BLaER1 treated with 17β-estradiol and CSF1 and Interleukin-3, amounts not matched to agents 10 nM and 100 nM (cell line): ENCODE results near the gene CEP104.

Experiments
- H3K27ac ChIP-seq, 11 experiments: shearing (Covaris generic); formaldehyde crosslinking; 2 replicates each; pipeline ENCODE4 v1.8.1; 2022
- H3K27me3 ChIP-seq, 11 experiments: shearing (Covaris generic); formaldehyde crosslinking; 2 replicates each; pipeline ENCODE4 v1.8.1; 2022
- H3K36me3 ChIP-seq, 11 experiments: shearing (Covaris generic); formaldehyde crosslinking; 2 replicates each; pipeline ENCODE4 v1.8.1; 2022
- H3K4me1 ChIP-seq, 10 experiments: shearing (Covaris generic); formaldehyde crosslinking; 2 replicates each; pipeline ENCODE4 v1.8.1; 2022
- H3K4me2 ChIP-seq, 11 experiments: shearing (Covaris generic); formaldehyde crosslinking; 2 replicates each; pipeline ENCODE4 v1.8.1; 2022
- H3K4me3 ChIP-seq, 10 experiments: shearing (Covaris generic); formaldehyde crosslinking; 2 replicates each; pipeline ENCODE4 v1.8.1; 2022
- H3K9ac ChIP-seq, 11 experiments: shearing (Covaris generic); formaldehyde crosslinking; 2 replicates each; pipeline ENCODE4 v1.8.1; 2022
- H3K9me3 ChIP-seq, 11 experiments: shearing (Covaris generic); formaldehyde crosslinking; replicated peaks in 1 of 11; 2 replicates each; pipeline ENCODE4 v1.8.1; 2022
- H4K20me1 ChIP-seq, 11 experiments: shearing (Covaris generic); formaldehyde crosslinking; 2 replicates each; pipeline ENCODE4 v1.8.1; 2022
- Cebpa-rat ChIP-seq, 11 experiments: shearing (Covaris generic); IDR thresholded peaks; 2 replicates each; pipeline ENCODE4 v1.8.1; 2022

CEP104 gene

GRCh38 chr1:3856923-3857790 lies at the start of gene CEP104, which contains the start of gene DFFB:
TSS of gene CEP104 (minus strand) at chr1:3857211. CDS start at chr1:3852407, 4,804 bp downstream.
TSS of gene DFFB (plus strand) at chr1:3857476. CDS start at chr1:3857604, 128 bp downstream.
- H3K27me3 ChIP-seq, result no peaks in the 10 kb centered on the region
- peak within 1 kb of the TSS; percentile 90 to 99 (median 97) for H3K4me2 ChIP-seq
- H3K9me3 ChIP-seq, result no peaks in the 10 kb centered on the region; a peak in 1 of 22 replicates
- H3K36me3 ChIP-seq, result peaks cover 0 to 20% (median 10%) of the 10 kb centered on the region in 11 experiments; a peak in 14 of 22 replicates
- peaks cover 29 to 68% (median 36%) of the 10 kb centered on the region in 11 experiments; a peak in 19 of 22 replicates for H4K20me1 ChIP-seq
- H3K27ac ChIP-seq, result peak within 1 kb of the TSS; percentile 73 to 86 (median 81)
- H3K4me3 ChIP-seq, result peak within 1 kb of the TSS; percentile 70 to 91 (median 80)
- H3K9ac ChIP-seq, result peak within 1 kb of the TSS; percentile 74 to 90 (median 85)
- no peak for TF ChIP-seq Cebpa-rat (IDR thresholded peaks at IDR 0.05)
- peaks cover 24 to 35% (median 27%) of the 10 kb centered on the region in 10 experiments for H3K4me1 ChIP-seq

GRCh38 chr1:3906672-3907020 lies 49.6 kb upstream of the CEP104 start:
- H3K27me3 ChIP-seq, result peaks cover 0 to 31% (median 0%) of the 10 kb centered on the region in 11 experiments; a peak in 9 of 22 replicates
- H3K27ac ChIP-seq, result no peak overlapping the region
- TF ChIP-seq Cebpa-rat (IDR thresholded peaks at IDR 0.05), result no peak
- peak overlapping the region in 1 of 11 experiments; percentile 46; a peak in 2 of 22 replicates for H3K9ac ChIP-seq
- H4K20me1 ChIP-seq, result peaks cover 0 to 35% (median 0%) of the 10 kb centered on the region in 11 experiments; a peak in 5 of 22 replicates
- H3K9me3 ChIP-seq, result no peaks in the 10 kb centered on the region
- H3K4me2 ChIP-seq, result peak overlapping the region; percentile 39 to 100 (median 90)
- H3K4me3 ChIP-seq, result no peak overlapping the region
- H3K4me1 ChIP-seq, result peaks cover 63 to 100% (median 99%) of the 10 kb centered on the region in 10 experiments
- no peaks in the 10 kb centered on the region for H3K36me3 ChIP-seq

DNA sequence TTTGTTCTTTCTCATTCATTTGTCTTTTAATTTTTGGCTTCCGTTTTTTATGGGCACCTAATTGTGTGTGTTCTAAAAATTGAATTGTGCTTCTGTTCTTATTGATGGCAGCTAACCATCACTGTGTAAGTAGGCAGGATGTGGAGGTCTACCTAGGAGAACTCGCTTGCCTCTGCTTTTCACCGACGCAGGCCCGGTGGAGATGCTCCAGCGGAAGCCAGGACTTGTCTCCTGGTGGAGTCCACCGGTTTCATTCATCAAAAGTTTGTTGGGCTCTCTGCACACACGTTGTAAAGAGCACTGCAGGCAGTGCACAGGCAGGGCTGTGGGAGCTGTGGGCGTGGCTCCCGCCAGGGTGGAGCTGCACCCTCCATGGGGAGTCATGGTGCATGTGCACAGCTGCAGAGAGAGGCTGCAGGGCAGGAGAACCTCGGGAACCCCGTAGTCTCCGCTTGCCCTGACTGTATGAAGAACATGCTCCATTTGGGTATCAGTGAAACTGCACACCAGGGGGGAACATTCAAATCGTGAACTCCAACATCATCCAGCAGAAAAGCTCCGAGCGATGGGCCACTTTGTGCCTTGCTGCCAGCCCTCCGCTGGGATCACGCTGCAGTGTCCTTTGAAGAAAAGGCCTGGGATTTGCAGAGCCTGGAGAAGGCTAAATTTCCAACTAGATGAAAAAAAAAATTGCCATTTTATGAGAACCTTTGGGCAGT lies 49.1 kb upstream of the CEP104 start:
- H3K9ac ChIP-seq, result no peak overlapping the region; a peak in 1 of 22 replicates
- H4K20me1 ChIP-seq, result peaks cover 0 to 29% (median 0%) of the 10 kb centered on the region in 11 experiments; a peak in 5 of 22 replicates

DNA sequence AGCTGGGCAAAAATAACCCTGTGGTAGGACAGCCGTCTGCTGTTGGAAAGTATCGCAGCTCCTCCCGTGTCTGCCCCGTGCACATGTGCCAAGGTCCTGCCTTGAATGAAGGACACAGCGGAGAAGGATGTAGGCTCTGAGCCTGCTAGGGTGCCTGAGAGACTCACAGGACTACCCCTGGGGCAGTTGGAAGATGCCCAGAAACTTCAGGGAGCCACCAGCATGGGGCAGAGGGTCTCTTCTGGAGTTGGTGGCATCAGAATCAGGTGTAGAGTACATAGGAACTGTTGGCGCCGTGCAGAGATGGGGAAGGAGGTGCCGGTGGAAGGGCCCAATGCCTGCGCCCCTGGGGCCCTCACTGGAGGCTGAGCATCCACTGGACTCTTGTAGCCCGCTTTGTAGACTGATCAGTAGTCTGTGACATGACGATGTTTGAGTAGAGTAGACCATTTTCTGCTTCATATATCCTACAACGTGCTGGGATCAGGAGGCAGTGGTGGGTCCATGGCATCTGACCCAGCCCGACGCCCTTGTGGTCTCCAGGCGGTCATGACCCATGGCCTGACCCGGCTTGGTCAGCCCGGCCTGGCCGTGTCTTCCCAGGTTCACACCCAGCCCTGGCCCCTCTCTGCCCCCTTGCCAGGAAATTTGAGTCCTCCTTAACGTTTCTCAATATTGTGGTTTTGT lies 48.4 kb upstream of the CEP104 start:
- no peaks in the 10 kb centered on the region for H3K36me3 ChIP-seq
- H3K27me3 ChIP-seq, result peaks cover 0 to 19% (median 0%) of the 10 kb centered on the region in 11 experiments; a peak in 9 of 22 replicates
- peaks cover 58 to 95% (median 90%) of the 10 kb centered on the region in 10 experiments for H3K4me1 ChIP-seq
- peak overlapping the region; percentile 39 to 100 (median 90) for H3K4me2 ChIP-seq
- H3K27ac ChIP-seq, result peak overlapping the region in 4 of 11 experiments; percentile 9 to 39 (median 22); a peak in 3 of 22 replicates
- no peak overlapping the region; a peak in 1 of 22 replicates for H3K9ac ChIP-seq
- H4K20me1 ChIP-seq, result peaks cover 0 to 24% (median 0%) of the 10 kb centered on the region in 11 experiments; a peak in 4 of 22 replicates
- H3K9me3 ChIP-seq, result no peaks in the 10 kb centered on the region
- no peak for TF ChIP-seq Cebpa-rat (IDR thresholded peaks at IDR 0.05)
- no peak overlapping the region for H3K4me3 ChIP-seq

More for the DNA sequence above, 49.1 kb upstream of the CEP104 start:
- no peak for TF ChIP-seq Cebpa-rat (IDR thresholded peaks at IDR 0.05)
- Histone ChIP-seq H3K36me3 (no peaks in the 10 kb centered on the region), H3K27ac (peak overlapping the region in 1 of 11 experiments; percentile 39; a peak in 1 of 22 replicates), H3K9me3 (no peaks in the 10 kb centered on the region), H3K4me2 (peak overlapping the region; percentile 39 to 100 (median 90)), H3K4me1 (peaks cover 63 to 100% (median 97%) of the 10 kb centered on the region in 10 experiments), H3K4me3 (no peak overlapping the region), H3K27me3 (peaks cover 0 to 26% (median 0%) of the 10 kb centered on the region in 11 experiments; a peak in 9 of 22 replicates)

GRCh38 chr1:3904843-3905185 lies 47.8 kb upstream of the CEP104 start:
- Histone ChIP-seq H3K4me3 (no peak overlapping the region), H3K36me3 (no peaks in the 10 kb centered on the region), H3K4me1 (peaks cover 52 to 89% (median 84%) of the 10 kb centered on the region in 10 experiments), H3K27me3 (peaks cover 0 to 13% (median 0%) of the 10 kb centered on the region in 11 experiments; a peak in 8 of 22 replicates), H4K20me1 (peaks cover 0 to 18% (median 0%) of the 10 kb centered on the region in 11 experiments; a peak in 4 of 22 replicates), H3K4me2 (peak overlapping the region in 8 of 11 experiments; percentile 78 to 100 (median 93); a peak in 16 of 22 replicates), H3K27ac (peak overlapping the region in 3 of 11 experiments; percentile 60 to 93 (median 71); a peak in 4 of 22 replicates), H3K9ac (no peak overlapping the region), H3K9me3 (no peaks in the 10 kb centered on the region)
- no peak for TF ChIP-seq Cebpa-rat (IDR thresholded peaks at IDR 0.05)

DNA sequence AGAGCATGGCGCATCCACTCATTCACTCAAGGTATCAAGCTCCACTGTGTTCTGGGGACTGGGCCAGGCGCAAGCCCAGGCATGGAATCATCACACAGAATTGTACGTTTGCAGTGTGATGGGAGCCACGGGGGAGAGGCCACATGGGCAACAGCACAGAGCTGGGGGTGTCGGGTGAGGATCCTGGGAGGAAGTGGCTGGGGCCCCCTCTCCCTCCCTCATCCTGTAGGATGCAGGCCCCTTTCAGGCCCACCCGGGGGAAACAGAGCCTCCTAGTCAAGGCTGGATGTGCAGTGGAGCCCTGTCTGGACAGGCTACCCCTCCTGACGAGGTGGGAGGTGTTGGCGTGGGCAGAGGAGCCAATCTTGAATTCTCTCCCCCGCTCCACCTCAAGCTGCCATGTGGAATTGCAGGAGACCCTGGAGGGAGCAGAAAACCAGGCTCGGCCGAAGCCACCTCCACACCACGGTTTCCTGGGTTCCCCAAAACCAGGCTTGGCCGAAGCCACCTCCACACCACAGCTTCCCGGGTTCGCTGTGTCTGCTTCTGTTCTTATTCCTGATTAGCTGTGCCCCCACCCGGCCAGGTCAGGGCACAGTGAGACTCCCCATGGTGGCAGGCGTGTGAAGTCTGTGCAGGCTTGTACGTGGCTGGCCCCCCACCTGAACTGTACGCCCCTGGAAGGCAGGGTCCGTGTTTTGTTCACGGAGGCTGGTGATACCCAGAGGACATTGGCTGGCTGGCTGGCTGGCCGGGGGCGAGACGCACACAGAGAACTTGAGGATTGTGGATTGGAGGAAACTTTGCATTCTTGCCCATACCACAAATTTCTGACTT lies 47.2 kb upstream of the CEP104 start:
- Histone ChIP-seq H3K4me1 (peaks cover 52 to 88% (median 82%) of the 10 kb centered on the region in 10 experiments), H3K9ac (peak overlapping the region in 5 of 11 experiments; percentile 23 to 64 (median 56); a peak in 9 of 22 replicates), H3K4me3 (0 out of 20 replicates have a peak overlapping the region, but pooled peaks of 1 of the 10 experiments have one; percentile 8), H3K9me3 (peaks cover 0 to 2% (median 0%) of the 10 kb centered on the region in 11 experiments; a peak in 3 of 22 replicates), H3K4me2 (peak overlapping the region; percentile 55 to 100 (median 93)), H3K27ac (peak overlapping the region in 8 of 11 experiments; percentile 57 to 93 (median 63); a peak in 15 of 22 replicates), H4K20me1 (peaks cover 0 to 17% (median 0%) of the 10 kb centered on the region in 11 experiments; a peak in 4 of 22 replicates), H3K27me3 (peaks cover 0 to 7% (median 0%) of the 10 kb centered on the region in 11 experiments; a peak in 5 of 22 replicates), H3K36me3 (no peaks in the 10 kb centered on the region)
- no peak for TF ChIP-seq Cebpa-rat (IDR thresholded peaks at IDR 0.05)
